A549 (cell line): ENCODE measurements around the gene ADM2. TPM values are rescaled to one million over a fixed set of nuclear protein-coding genes. Genes with fewer than 3 reads are reported as not detected.

Experiments used
- ATAC-seq, 2 experiments: fragments of 200-7000 bp in 1 of 2; fragments of >200 bp in 1 of 2; cut with Nextera tagmentation in 1 of 2; cut with Tn5 transposase in 1 of 2; 3 replicates each; pipeline versions ENCODE4 v1.8.0 to v1.9.1; 2018 to 2020; ENCODE audit warnings: mild to moderate bottlenecking in 1 of 2, moderate library complexity in 1 of 2
- CTCF ChIA-PET: fragments of 300-600 bp; sonication (Branson Sonifier 250); formaldehyde crosslinking; extraction: SDS; loops from one replicate; lab custom pipeline; 2021; ENCODE audit warnings: antibody characterized with exemption, inconsistent platforms; lab: Yijun Ruan, JAX
- POLR2A ChIA-PET: fragments of 350-600 bp; formaldehyde crosslinking; extraction: SDS; loops from one replicate; lab custom pipeline; 2021; ENCODE audit warnings: antibody characterized with exemption, inconsistent platforms; lab: Yijun Ruan, JAX
- DNase-seq, 2 experiments: peaks; one replicate each; pipeline versions ENCODE4 v3.0.0 to v3.0.0-alpha.2; 2011 to 2016; ENCODE audit warnings: low read depth in 1 of 2, low spot score in 1 of 2
- FAIRE-seq: peaks from 2 replicates; lab custom pipeline; 2011; peaks lifted over from hg19 to GRCh38; lab: Jason Lieb, UNC
- H3K27ac ChIP-seq, 2 experiments: fragments of >200 bp; sonication (Bioruptor Twin); formaldehyde crosslinking; 3 replicates each; pipeline ENCODE4 v1.5.1; 2016 to 2017
- H3K4me1 ChIP-seq: fragments of >200 bp; sonication (Bioruptor Twin); formaldehyde crosslinking; 3 replicates; pipeline ENCODE4 v1.6.1; 2016
- H3K4me2 ChIP-seq: fragments of >200 bp; sonication (Bioruptor Twin); formaldehyde crosslinking; 3 replicates; pipeline ENCODE4 v1.6.1; 2016
- H3K4me3 ChIP-seq: fragments of >200 bp; sonication (Bioruptor Twin); formaldehyde crosslinking; 3 replicates; pipeline ENCODE4 v1.5.1; 2016
- H3K9me3 ChIP-seq: fragments of >200 bp; sonication (Bioruptor Twin); formaldehyde crosslinking; 3 replicates; pipeline ENCODE4 v1.6.1; 2016
- BCL3 ChIP-seq: fragments of >200 bp; sonication (Bioruptor Twin); formaldehyde crosslinking; IDR thresholded peaks from 3 replicates; pipeline ENCODE4 v1.6.1; 2016
- EP300 ChIP-seq, 2 experiments: fragments of >200 bp; sonication (Bioruptor Twin); formaldehyde crosslinking; IDR thresholded peaks; 2 replicates in 1 of 2; 3 replicates in 1 of 2; pipeline ENCODE4 v1.6.1; 2016 to 2017
- MYC ChIP-seq: IDR thresholded peaks from 2 replicates; pipeline ENCODE4 v1.6.1; 2012; ENCODE audit warnings: mild to moderate bottlenecking, inconsistent platforms, low read length, improper control_type of control experiment, borderline replicate concordance
- SREBF2 ChIP-seq: fragments of 450-650 bp; IDR thresholded peaks from 2 replicates; pipeline ENCODE4 v1.6.1; 2014; ENCODE audit warnings: mild to moderate bottlenecking, moderate library complexity
- WGBS: methylation state at CpG from one replicate; pipeline ENCODE4 v1.1.6; 2017; ENCODE audit errors: missing lambda C conversion rate; 5-methylcytosine and 5-hydroxymethylcytosine counted together
- polyA plus RNA-seq, 4 experiments: library from polyadenylated mRNA; depleted of rRNA in 3 of 4; stranded (reverse); fragments of >200 nt; fragmentation: RNase III in 1 of 4; extraction: RNeasy Plus Mini Kit Qiagen cat#74134 plus additional on column Dnase treatment in 1 of 4; gene quantifications; 2 replicates in 3 of 4; 3 replicates in 1 of 4; pipeline ENCODE4 v1.2.3, GENCODE V29; 2011 to 2017

ADM2 gene
- polyA plus RNA-seq, 2 of the 4 experiments (the other 2 are of a cell fraction) = 0.50 to 1.1 TPM

DNA sequence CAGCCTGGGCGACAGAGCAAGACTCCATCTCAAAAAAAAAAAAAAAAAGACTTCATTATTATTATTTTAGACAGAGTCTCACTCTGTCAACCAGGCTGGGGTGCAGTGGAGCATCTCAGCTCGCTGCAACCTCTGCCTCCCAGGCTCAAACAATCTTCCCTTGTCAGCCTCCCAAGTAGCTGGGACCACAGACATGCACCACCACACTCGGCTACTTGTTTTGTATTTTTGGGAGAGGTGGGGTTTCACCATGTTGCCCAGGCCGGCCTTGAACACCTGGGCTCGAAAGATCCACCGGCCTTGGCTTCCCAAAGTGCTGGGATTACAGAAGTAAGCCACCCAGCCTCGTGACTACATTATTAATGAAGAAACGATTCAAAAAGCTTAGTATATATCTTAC is 53.8 kb downstream of the ADM2 start:
- FAIRE-seq (no peak), ATAC-seq (no peak), DNase-seq (no peak)
- WGBS = 94% methylated on average over 8 of the region's 8 CpGs
- Histone ChIP-seq H3K4me1 (peaks cover 35% of the 10 kb centered on the region), H3K9me3 (no peaks in the 10 kb centered on the region), H3K4me3 (no peak overlapping the region), H3K4me2 (no peak overlapping the region), H3K27ac (no peak overlapping the region)
- TF ChIP-seq BCL3 (no peak), EP300 (IDR thresholded peaks at IDR 0.05) (no peak), MYC (no peak), SREBF2 (no peak)
- CTCF ChIA-PET = interaction anchor here (1.0 to 1.7 kb wide), 3 partner anchors 9 to 28 kb away, joined by 3 read pairs; partner anchors contain the start of gene SYCE3
- POLR2A ChIA-PET = no interaction called here

Other genes starting within 250 kb of the ADM2 start
- gene TUBGCP6, start 236.5 kb upstream of the ADM2 start, polyA plus RNA-seq (2011; rRNA removed) = 6.5 and 7.2 TPM in 2 replicates
- gene TUBGCP6, start 236.5 kb upstream of the ADM2 start, polyA plus RNA-seq (2017; fragmentation: RNase III; extraction: RNeasy Plus Mini Kit Qiagen cat#74134 plus additional on column Dnase treatment) = 13.3 to 14.3 TPM (median 14.2 TPM) in 3 replicates
- gene HDAC10, start 230.3 kb upstream of the ADM2 start, polyA plus RNA-seq (2011; rRNA removed) = 2.4 and 2.5 TPM in 2 replicates
- 10.1 to 14.0 TPM (median 12.0 TPM) in 3 replicates for gene HDAC10, start 230.3 kb upstream of the ADM2 start, polyA plus RNA-seq (2017; fragmentation: RNase III; extraction: RNeasy Plus Mini Kit Qiagen cat#74134 plus additional on column Dnase treatment)
- gene MAPK12, start 219.9 kb upstream of the ADM2 start, polyA plus RNA-seq (2011; rRNA removed) = 12.5 and 13.5 TPM in 2 replicates
- gene MAPK12, start 219.9 kb upstream of the ADM2 start, polyA plus RNA-seq (2017; fragmentation: RNase III; extraction: RNeasy Plus Mini Kit Qiagen cat#74134 plus additional on column Dnase treatment) = 24.1 to 26.0 TPM (median 25.8 TPM) in 3 replicates
- gene MAPK11, start 211.2 kb upstream of the ADM2 start, polyA plus RNA-seq (2011; rRNA removed) = 1.6 and 3.0 TPM in 2 replicates
- gene MAPK11, start 211.2 kb upstream of the ADM2 start, polyA plus RNA-seq (2017; fragmentation: RNase III; extraction: RNeasy Plus Mini Kit Qiagen cat#74134 plus additional on column Dnase treatment) = 5.5 to 7.4 TPM (median 5.7 TPM) in 3 replicates
- gene PLXNB2, start 173.9 kb upstream of the ADM2 start, polyA plus RNA-seq (2011; rRNA removed) = 24.6 and 32.4 TPM in 2 replicates
- 64.4 to 67.2 TPM (median 65.0 TPM) in 3 replicates for gene PLXNB2, start 173.9 kb upstream of the ADM2 start, polyA plus RNA-seq (2017; fragmentation: RNase III; extraction: RNeasy Plus Mini Kit Qiagen cat#74134 plus additional on column Dnase treatment)
- gene DENND6B, start 154.5 kb upstream of the ADM2 start, polyA plus RNA-seq (2011; rRNA removed) = 1.6 and 1.7 TPM in 2 replicates
- 1.7 to 2.3 TPM (median 1.9 TPM) in 3 replicates for gene DENND6B, start 154.5 kb upstream of the ADM2 start, polyA plus RNA-seq (2017; fragmentation: RNase III; extraction: RNeasy Plus Mini Kit Qiagen cat#74134 plus additional on column Dnase treatment)
- 9.5 and 9.6 TPM in 2 replicates for gene PPP6R2, start 138.2 kb upstream of the ADM2 start, polyA plus RNA-seq (2011; rRNA removed)
- gene PPP6R2, start 138.2 kb upstream of the ADM2 start, polyA plus RNA-seq (2017; fragmentation: RNase III; extraction: RNeasy Plus Mini Kit Qiagen cat#74134 plus additional on column Dnase treatment) = 13.2 to 15.1 TPM (median 14.7 TPM) in 3 replicates
- gene SBF1, start 6.5 kb upstream of the ADM2 start, polyA plus RNA-seq (2011; rRNA removed) = 9.6 and 12.7 TPM in 2 replicates
- gene SBF1, start 6.5 kb upstream of the ADM2 start, polyA plus RNA-seq (2017; fragmentation: RNase III; extraction: RNeasy Plus Mini Kit Qiagen cat#74134 plus additional on column Dnase treatment) = 19.5 to 23.0 TPM (median 20.9 TPM) in 3 replicates
- 0.08 and 0.20 TPM in 2 replicates for gene MIOX, start 5.3 kb downstream of the ADM2 start, polyA plus RNA-seq (2011; rRNA removed)
- not detected in 3 replicates for gene MIOX, start 5.3 kb downstream of the ADM2 start, polyA plus RNA-seq (2017; fragmentation: RNase III; extraction: RNeasy Plus Mini Kit Qiagen cat#74134 plus additional on column Dnase treatment)
- gene LMF2, start 26.2 kb downstream of the ADM2 start, polyA plus RNA-seq (2011; rRNA removed) = 13.0 and 15.1 TPM in 2 replicates
- gene LMF2, start 26.2 kb downstream of the ADM2 start, polyA plus RNA-seq (2017; fragmentation: RNase III; extraction: RNeasy Plus Mini Kit Qiagen cat#74134 plus additional on column Dnase treatment) = 31.8 to 34.2 TPM (median 32.5 TPM) in 3 replicates
- 13.9 and 14.3 TPM in 2 replicates for gene NCAPH2, start 26.7 kb downstream of the ADM2 start, polyA plus RNA-seq (2011; rRNA removed)
- gene NCAPH2, start 26.7 kb downstream of the ADM2 start, polyA plus RNA-seq (2017; fragmentation: RNase III; extraction: RNeasy Plus Mini Kit Qiagen cat#74134 plus additional on column Dnase treatment) = 27.7 to 29.4 TPM (median 29.1 TPM) in 3 replicates
- gene SCO2, start 44.1 kb downstream of the ADM2 start, polyA plus RNA-seq (2011; rRNA removed) = 0.37 and 1.9 TPM in 2 replicates
- 1.7 to 2.6 TPM (median 2.3 TPM) in 3 replicates for gene SCO2, start 44.1 kb downstream of the ADM2 start, polyA plus RNA-seq (2017; fragmentation: RNase III; extraction: RNeasy Plus Mini Kit Qiagen cat#74134 plus additional on column Dnase treatment)
- gene TYMP, start 48.5 kb downstream of the ADM2 start, polyA plus RNA-seq (2011; rRNA removed) = 4.8 and 5.9 TPM in 2 replicates
- 9.0 to 11.0 TPM (median 10.6 TPM) in 3 replicates for gene TYMP, start 48.5 kb downstream of the ADM2 start, polyA plus RNA-seq (2017; fragmentation: RNase III; extraction: RNeasy Plus Mini Kit Qiagen cat#74134 plus additional on column Dnase treatment)
- gene KLHDC7B, start 64.4 kb downstream of the ADM2 start, polyA plus RNA-seq (2011; rRNA removed) = 0.09 and 0.15 TPM in 2 replicates
- not detected in 3 replicates for gene KLHDC7B, start 64.4 kb downstream of the ADM2 start, polyA plus RNA-seq (2017; fragmentation: RNase III; extraction: RNeasy Plus Mini Kit Qiagen cat#74134 plus additional on column Dnase treatment)
- 0.30 and 0.59 TPM in 2 replicates for gene SYCE3, start 81.4 kb downstream of the ADM2 start, polyA plus RNA-seq (2011; rRNA removed)
- gene SYCE3, start 81.4 kb downstream of the ADM2 start, polyA plus RNA-seq (2017; fragmentation: RNase III; extraction: RNeasy Plus Mini Kit Qiagen cat#74134 plus additional on column Dnase treatment) = 0.29 to 0.45 TPM in 2 of 3 replicates, not detected in the other
- 12.1 and 16.5 TPM in 2 replicates for gene CPT1B, start 96.9 kb downstream of the ADM2 start, polyA plus RNA-seq (2011; rRNA removed)
- gene CPT1B, start 96.9 kb downstream of the ADM2 start, polyA plus RNA-seq (2017; fragmentation: RNase III; extraction: RNeasy Plus Mini Kit Qiagen cat#74134 plus additional on column Dnase treatment) = 21.1 to 27.5 TPM (median 26.5 TPM) in 3 replicates
- 16.4 and 22.7 TPM in 2 replicates for gene CHKB, start 101.3 kb downstream of the ADM2 start, polyA plus RNA-seq (2011; rRNA removed)
- gene CHKB, start 101.3 kb downstream of the ADM2 start, polyA plus RNA-seq (2017; fragmentation: RNase III; extraction: RNeasy Plus Mini Kit Qiagen cat#74134 plus additional on column Dnase treatment) = 21.0 to 26.1 TPM (median 25.8 TPM) in 3 replicates
- gene MAPK8IP2, start 119.2 kb downstream of the ADM2 start, polyA plus RNA-seq (2011; rRNA removed) = 0.75 and 0.76 TPM in 2 replicates
- 2.2 to 3.0 TPM (median 2.8 TPM) in 3 replicates for gene MAPK8IP2, start 119.2 kb downstream of the ADM2 start, polyA plus RNA-seq (2017; fragmentation: RNase III; extraction: RNeasy Plus Mini Kit Qiagen cat#74134 plus additional on column Dnase treatment)
- 7.7 and 9.1 TPM in 2 replicates for gene ARSA, start 146.6 kb downstream of the ADM2 start, polyA plus RNA-seq (2011; rRNA removed)
- gene ARSA, start 146.6 kb downstream of the ADM2 start, polyA plus RNA-seq (2017; fragmentation: RNase III; extraction: RNeasy Plus Mini Kit Qiagen cat#74134 plus additional on column Dnase treatment) = 15.9 to 22.5 TPM (median 19.5 TPM) in 3 replicates
- 0.52 and 0.53 TPM in 2 replicates for gene SHANK3, start 191.3 kb downstream of the ADM2 start, polyA plus RNA-seq (2011; rRNA removed)
- gene SHANK3, start 191.3 kb downstream of the ADM2 start, polyA plus RNA-seq (2017; fragmentation: RNase III; extraction: RNeasy Plus Mini Kit Qiagen cat#74134 plus additional on column Dnase treatment) = 2.1 to 2.4 TPM (median 2.3 TPM) in 3 replicates